ENCODE results near the gene ANO4. TPM values are rescaled to one million over a fixed set of nuclear protein-coding genes. Genes with fewer than 3 reads are reported as not detected.

The ANO4 gene
- total and polyA plus RNA-seq, 7 donors: 0.03 to 0.11 (median 0.03) TPM; not detected in 4

GRCh38 chr12:101108130-101108529 is 313.6 kb downstream of the ANO4 start:
- no peaks in the 10 kb centered on the region for H3K4me1 ChIP-seq
- H3K4me3 ChIP-seq: no peak overlapping the region
- no peak overlapping the region for H3K27ac ChIP-seq
- H3K27me3 ChIP-seq (ENCODE audit: insufficient read depth in 3 of 3, low read length in 2 of 3): no peaks in the 10 kb centered on the region
- 89 to 94% (median 92%) methylated on average over 5 of the region's 5 CpGs for WGBS, 3 donors
- intact Hi-C loops (cut with DNase I): no loop called here
- peaks cover 4% of the 10 kb centered on the region for H3K9me3 ChIP-seq
- TF ChIP-seq CTCF (IDR thresholded peaks at IDR 0.05): no peak
- ATAC-seq: no peak
- no peak for DNase-seq
- no peaks in the 10 kb centered on the region for H3K36me3 ChIP-seq (ENCODE audit: insufficient read depth in 1 of 2, low read depth in 1 of 2)

GRCh38 chr12:101110866-101111265 is 316.3 kb downstream of the ANO4 start:
- WGBS, 3 donors: 73 to 78% (median 77%) methylated on average over 3 of the region's 3 CpGs
- Histone ChIP-seq H3K4me1 (no peaks in the 10 kb centered on the region), H3K9me3 (no peaks in the 10 kb centered on the region), H3K36me3 (ENCODE audit: insufficient read depth in 1 of 2, low read depth in 1 of 2) (no peaks in the 10 kb centered on the region), H3K27me3 (ENCODE audit: insufficient read depth in 3 of 3, low read length in 2 of 3) (no peaks in the 10 kb centered on the region), H3K27ac (no peak overlapping the region), H3K4me3 (no peak overlapping the region)
- DNase-seq: no peak
- intact Hi-C loops (cut with DNase I): no loop called here
- no peak for TF ChIP-seq CTCF (IDR thresholded peaks at IDR 0.05)
- ATAC-seq: no peak

GRCh38 chr12:101111441-101111840 is 316.9 kb downstream of the ANO4 start:
- H3K9me3 ChIP-seq: no peaks in the 10 kb centered on the region
- intact Hi-C loops (cut with DNase I): no loop called here
- no peak overlapping the region for H3K4me3 ChIP-seq
- no peak for TF ChIP-seq CTCF (IDR thresholded peaks at IDR 0.05)
- H3K36me3 ChIP-seq (ENCODE audit: insufficient read depth in 1 of 2, low read depth in 1 of 2): no peaks in the 10 kb centered on the region
- no peaks in the 10 kb centered on the region for H3K4me1 ChIP-seq
- no peaks in the 10 kb centered on the region for H3K27me3 ChIP-seq (ENCODE audit: insufficient read depth in 3 of 3, low read length in 2 of 3)
- DNase-seq (no peak), ATAC-seq (no peak)
- WGBS, 3 donors: 90 to 96% (median 93%) methylated on average over 2 of the region's 2 CpGs
- no peak overlapping the region for H3K27ac ChIP-seq

GRCh38 chr12:101115326-101115725 is 320.8 kb downstream of the ANO4 start:
- no peak for TF ChIP-seq CTCF (IDR thresholded peaks at IDR 0.05)
- Histone ChIP-seq H3K4me1 (no peaks in the 10 kb centered on the region), H3K27me3 (ENCODE audit: insufficient read depth in 3 of 3, low read length in 2 of 3) (no peaks in the 10 kb centered on the region), H3K27ac (no peak overlapping the region), H3K36me3 (ENCODE audit: insufficient read depth in 1 of 2, low read depth in 1 of 2) (no peaks in the 10 kb centered on the region), H3K4me3 (no peak overlapping the region), H3K9me3 (no peaks in the 10 kb centered on the region)
- WGBS, 3 donors: 67 to 71% (median 68%) methylated on average over 2 of the region's 2 CpGs
- no peak for DNase-seq
- ATAC-seq: no peak
- intact Hi-C loops (cut with DNase I): no loop called here

- 24 to 34% (median 33%) methylated on average over 4 of the region's 4 CpGs for WGBS, 3 donors
- TF ChIP-seq CTCF (IDR thresholded peaks at IDR 0.05): no peak
- no peak overlapping the region for H3K4me3 ChIP-seq
These were observed 322.3 kb downstream of the ANO4 start for GRCh38 chr12:101116911-101117310.

More at GRCh38 chr12:101116911-101117310, 322.3 kb downstream of the ANO4 start:
- intact Hi-C loops (cut with DNase I): no loop called here
- Histone ChIP-seq H3K9me3 (no peaks in the 10 kb centered on the region), H3K27me3 (ENCODE audit: insufficient read depth in 3 of 3, low read length in 2 of 3) (no peaks in the 10 kb centered on the region), H3K4me1 (no peaks in the 10 kb centered on the region), H3K36me3 (ENCODE audit: insufficient read depth in 1 of 2, low read depth in 1 of 2) (no peaks in the 10 kb centered on the region), H3K27ac (no peak overlapping the region)
- no peak for DNase-seq
- no peak for ATAC-seq
